ENCODE data around the gene SNRNP70.

Gene SNRNP70

DNA sequence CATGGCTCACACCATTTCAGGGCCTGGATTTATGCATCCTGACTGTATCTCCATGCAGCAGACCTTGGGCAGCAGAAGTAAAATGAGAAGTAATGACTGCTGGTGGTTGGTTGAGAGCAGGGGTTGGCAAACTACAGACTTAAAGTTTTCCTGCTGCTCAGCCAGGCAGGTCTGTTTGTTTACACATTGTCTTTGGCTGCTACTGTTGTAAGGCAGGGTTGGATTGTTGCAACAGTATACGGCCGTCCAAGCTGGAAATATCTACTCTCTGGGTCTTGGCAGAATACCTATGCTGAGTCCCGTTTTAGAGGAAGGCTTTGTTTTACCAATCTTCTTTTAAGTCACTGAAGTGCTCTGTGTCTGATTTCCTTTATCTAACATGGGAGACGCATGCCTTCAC is 13.5 kb downstream of the SNRNP70 start:
- in situ Hi-C loops (cut with HindIII; ENCODE audit: low sequenced_read_pairs) = no loop called here

DNA sequence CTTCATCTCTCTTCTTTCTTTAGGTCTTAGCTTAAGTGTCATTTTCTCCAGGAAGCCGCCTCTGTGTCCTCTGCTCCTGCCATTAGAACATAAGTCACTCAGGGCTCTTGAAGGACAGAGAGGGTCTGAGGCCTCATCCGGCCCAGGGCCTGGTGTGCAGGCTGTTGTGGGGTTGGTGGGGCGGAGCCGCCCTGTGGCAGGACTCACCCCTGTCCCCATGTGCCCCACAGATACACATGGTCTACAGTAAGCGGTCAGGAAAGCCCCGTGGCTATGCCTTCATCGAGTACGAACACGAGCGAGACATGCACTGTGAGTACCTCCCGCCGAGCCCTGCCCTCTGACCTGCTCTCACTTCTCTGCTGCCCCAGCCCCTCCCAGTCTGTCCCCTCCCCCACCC is 15.9 kb downstream of the SNRNP70 start:
- in situ Hi-C loops (cut with HindIII; ENCODE audit: low sequenced_read_pairs) = no loop called here

DNA sequence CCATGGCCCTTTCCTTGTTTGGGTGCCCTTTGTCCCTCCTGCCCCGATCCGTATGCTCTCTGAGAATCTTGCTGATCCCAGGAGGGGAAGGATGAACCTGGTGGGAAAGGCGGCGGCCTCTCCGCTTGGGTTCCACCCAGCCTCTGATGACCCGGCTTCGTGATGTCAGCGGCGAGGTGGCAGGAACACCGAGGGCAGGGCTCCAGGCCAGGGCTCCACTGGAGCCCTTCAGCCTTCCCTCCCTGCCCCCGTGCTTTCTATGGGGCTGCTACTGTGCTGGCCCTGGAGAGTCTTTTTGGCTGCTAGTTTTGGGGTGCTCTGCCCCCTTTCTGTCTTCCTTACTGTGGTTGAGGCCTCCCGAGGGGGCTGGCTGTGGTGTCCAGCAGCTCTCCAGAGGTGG is 17.1 kb downstream of the SNRNP70 start:
- in situ Hi-C loops (cut with HindIII; ENCODE audit: low sequenced_read_pairs) = no loop called here

DNA sequence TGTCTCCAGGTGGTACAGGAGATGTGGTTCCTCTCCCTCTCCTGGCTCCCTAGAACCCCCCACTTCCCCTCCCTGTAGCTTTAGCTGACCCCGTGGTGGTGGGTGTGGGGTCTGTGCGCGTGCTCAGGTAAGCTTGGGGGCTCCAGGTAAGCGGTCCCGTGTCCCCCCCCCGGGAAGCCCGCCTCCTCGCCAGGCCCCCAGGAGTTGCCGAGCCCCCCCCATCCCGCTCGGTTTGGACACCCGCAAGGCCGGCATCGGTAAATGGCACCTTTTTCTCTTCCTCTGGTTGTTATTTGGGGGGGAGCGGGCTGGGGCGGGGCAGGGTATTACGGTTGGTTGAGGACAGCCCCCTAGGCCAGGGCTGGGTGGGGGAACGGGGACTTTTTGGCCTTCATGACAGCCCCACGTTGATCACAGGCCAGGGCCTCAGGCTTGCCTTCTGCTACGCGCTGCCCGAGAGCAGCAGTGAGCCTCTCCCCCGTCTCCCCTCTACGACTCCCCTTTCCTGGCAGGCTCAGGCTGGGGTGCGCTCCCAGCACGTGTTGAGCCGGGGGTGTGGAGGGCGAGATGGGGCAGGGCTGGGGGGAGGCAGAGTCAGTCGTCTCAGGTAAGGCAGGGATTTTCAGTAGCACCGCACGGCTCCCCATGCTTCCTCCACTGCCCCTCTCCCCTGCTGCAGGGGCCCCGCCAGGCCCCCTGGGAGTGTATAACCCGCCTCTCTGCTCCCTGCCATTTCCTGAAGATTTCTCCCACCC is 18.3 kb downstream of the SNRNP70 start:
- in situ Hi-C loops (cut with HindIII; ENCODE audit: low sequenced_read_pairs) = no loop called here

DNA sequence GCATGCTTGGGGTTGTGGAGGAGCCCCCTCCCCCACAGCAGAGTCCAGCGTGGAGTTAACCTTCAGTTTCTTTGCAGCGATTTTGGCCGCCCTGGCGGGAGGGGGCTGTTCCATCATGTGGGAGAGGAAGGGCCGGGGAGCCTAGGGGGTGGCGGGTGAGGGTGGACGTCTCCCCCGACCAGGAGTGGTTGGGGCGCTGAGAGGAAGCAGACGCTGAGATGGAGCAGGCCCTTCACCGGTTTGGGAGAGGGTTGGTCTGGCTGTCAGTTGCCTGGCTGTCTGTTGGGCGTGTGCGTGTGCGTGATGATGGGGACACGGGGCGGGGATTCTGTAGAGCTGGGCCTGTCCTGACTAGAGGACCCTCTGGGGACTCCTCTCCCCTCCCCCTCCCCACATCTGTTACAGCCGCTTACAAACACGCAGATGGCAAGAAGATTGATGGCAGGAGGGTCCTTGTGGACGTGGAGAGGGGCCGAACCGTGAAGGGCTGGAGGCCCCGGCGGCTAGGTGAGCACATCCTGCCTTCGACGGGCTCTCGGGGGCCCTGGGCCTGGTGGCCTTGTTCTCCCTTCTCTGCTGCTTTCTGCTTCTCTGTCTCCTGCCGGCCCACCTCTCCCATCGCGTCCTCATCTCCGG is 19.1 kb downstream of the SNRNP70 start:
- in situ Hi-C loops (cut with HindIII; ENCODE audit: low sequenced_read_pairs) = no loop called here

DNA sequence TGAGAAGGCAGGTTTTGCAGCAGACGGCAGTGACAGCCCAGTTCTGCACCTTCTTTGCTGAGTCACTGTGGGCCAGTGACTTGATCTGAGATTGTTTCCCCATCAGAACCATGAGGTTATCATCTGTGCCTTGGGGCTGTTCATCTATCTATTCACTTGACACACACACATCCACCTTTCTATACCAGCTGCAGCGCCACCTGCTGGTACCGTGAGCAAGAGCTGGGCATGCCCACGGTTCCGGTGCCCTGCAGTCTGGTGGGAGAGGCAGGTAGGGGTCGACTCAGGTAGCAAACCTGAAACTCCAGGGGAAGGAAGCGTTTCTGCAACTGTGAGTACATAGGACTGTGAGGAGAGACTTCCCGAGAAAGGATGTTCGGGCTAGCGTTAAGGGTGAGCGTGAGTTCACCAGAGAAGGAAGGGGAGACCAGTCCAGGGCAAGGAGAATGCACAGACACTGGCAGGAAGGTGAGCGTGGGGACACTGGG is 21.4 kb downstream of the SNRNP70 start:
- in situ Hi-C loops (cut with HindIII; ENCODE audit: low sequenced_read_pairs) = no loop called here

DNA sequence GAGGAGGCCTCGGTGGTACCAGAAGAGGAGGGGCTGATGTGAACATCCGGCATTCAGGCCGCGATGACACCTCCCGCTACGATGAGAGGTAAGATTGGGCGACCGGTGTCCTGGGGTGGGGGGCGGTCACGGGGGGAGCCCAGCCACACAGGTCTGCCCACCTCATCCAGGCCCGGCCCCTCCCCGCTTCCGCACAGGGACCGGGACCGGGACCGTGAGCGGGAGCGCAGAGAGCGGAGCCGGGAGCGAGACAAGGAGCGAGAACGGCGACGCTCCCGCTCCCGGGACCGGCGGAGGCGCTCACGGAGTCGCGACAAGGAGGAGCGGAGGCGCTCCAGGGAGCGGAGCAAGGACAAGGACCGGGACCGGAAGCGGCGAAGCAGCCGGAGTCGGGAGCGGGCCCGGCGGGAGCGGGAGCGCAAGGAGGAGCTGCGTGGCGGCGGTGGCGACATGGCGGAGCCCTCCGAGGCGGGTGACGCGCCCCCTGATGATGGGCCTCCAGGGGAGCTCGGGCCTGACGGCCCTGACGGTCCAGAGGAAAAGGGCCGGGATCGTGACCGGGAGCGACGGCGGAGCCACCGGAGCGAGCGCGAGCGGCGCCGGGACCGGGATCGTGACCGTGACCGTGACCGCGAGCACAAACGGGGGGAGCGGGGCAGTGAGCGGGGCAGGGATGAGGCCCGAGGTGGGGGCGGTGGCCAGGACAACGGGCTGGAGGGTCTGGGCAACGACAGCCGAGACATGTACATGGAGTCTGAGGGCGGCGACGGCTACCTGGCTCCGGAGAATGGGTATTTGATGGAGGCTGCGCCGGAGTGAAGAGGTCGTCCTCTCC is 22.6 kb downstream of the SNRNP70 start:
- in situ Hi-C loops (cut with HindIII; ENCODE audit: low sequenced_read_pairs) = no loop called here

DNA sequence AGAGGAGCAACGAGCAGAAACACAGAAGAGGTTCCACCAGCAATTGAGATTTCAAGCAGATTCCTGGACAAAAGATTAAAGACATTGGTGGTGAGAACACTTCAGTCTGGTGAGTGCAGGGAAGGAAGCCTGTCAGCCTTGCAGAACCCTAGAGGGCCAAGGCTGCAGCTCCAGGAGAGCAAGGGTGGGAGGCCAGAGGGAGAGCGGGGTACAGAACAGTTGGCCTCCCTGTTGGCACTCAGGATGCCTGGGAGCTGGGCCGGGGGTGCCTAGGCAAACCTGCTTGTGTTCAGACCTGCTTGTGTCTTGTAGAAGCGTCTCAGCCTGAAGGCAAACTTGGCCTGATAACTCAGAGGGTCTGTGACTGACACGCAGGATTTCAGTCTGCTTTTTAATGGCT is 23.8 kb downstream of the SNRNP70 start:
- in situ Hi-C loops (cut with HindIII; ENCODE audit: low sequenced_read_pairs) = no loop called here

DNA sequence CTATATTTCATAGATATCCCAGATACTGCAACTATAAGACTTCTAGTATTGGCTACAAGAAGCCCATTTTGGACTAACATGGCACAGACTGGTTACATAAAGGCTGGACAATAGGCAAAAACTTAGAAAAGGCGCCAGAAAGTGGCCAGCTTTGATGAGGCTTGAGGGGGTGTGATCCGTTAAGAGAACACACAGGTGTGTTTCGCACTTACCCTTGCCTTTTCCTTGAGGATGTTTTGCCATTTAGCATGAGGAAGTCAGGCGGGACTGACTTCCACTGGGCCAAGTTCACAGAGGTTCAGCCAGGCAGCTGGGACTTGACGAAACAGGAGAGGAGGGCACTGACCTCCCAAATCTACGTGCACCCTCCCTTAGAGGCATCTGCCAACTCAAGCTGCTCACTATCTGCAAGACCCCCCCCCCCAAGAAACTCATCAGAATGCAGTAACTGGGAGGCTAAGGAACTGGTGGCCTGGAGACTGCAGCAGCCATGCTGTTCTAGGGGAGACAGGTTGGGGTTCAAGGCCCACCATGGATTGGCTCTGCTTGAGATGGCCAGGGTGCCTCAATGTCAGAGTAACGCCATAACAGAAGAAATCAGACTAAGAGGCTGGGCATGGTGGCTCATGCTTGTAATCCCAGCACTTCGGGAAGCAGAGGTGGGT is 24.4 kb downstream of the SNRNP70 start:
- in situ Hi-C loops (cut with HindIII; ENCODE audit: low sequenced_read_pairs) = no loop called here

DNA sequence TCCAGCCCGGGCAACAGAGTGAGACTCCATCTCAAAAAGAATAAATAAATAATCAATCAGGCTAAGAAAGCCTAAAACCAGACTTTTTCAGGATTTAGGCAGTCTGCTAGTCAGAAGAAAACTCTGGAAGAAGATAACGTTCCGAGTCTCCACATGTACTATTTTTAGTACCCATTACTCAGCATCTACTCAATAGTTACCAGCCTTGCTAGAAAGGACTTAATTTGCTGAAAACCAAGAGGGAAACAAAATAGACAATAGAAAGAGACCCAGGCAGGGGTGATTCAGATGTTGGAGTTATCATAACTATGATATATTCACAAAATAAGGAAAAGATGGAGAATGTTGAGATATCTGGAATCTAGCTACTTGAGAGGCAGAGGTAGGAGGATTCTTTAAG is 25.3 kb downstream of the SNRNP70 start:
- in situ Hi-C loops (cut with HindIII; ENCODE audit: low sequenced_read_pairs) = no loop called here

DNA sequence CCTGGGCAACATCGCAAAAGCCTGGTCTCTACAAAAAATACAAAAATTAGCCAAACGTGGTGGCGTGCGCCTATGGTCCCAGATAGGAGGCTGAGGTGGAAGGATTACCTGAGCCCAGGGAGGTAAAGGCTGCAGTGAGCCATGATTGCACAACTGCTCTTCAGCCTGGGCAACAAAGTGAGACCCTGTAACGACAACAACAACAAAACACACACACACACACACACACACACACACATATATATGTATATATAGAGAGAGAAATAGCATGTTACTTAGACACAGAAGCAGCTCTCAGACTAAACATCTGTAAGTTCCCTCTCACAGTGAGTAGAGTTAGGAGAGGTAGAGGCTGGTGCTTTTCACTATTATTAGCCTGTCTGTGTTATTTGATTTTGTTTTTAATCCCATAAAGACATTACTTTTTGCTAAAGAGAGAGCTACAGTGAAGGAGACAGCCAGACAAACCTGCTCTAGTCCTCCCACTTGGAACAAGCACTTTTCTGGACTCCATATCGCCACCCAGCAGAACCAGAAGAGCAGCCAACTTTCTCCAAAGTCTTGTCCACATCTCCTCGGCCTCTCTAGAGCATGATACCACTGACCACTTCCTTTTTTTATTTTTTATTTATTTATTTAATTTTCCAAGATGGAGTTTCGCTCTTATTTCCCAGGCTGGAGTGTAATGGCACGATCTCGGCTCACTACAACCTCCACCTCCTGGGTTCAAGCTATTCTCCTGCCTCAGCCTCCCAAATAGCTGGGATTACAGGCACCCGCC is 26.2 kb downstream of the SNRNP70 start:
- in situ Hi-C loops (cut with HindIII; ENCODE audit: low sequenced_read_pairs) = no loop called here

DNA sequence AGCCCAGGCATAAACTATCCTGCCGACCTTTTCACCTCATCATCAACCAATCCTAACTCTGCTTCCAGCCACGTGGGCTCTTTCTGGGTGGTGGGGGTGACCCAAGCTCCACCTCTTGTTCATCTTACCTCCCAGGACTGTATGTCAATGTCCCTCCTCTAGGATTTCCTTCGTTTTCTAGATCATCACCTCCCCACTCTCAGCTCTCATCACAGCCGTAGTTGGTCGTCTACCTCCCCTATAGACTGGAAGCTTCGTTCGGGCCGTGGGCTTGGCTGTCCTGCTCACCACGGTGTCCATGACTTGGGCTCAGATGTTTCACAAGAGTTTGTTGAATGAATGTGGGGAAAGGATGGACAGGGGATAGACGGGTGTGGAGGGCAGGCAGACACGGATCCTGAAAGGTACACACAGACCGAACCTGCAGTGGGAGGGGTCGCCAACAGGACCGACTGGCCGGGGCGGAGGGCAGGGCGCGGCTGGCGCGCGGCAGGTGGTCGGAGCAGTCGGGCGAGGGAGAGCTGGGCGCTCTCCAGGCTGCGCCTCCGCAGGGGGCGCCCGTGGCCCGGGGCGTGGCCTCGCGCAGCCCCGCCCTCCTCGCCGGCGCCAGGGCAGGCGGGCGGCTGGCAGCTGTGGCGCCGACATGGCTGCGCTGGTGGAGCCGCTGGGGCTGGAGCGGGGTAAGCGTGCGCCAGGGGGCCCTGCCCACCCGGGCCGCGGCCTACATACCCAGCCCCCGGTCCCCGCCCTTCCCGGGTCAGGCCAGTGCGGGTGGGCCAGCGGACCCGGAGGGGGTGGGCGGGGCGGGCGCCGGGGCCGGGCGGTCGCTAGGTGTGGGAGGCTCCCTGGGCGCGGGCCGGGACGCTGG is 28.7 kb downstream of the SNRNP70 start, which contains the start of gene LIN7B:
LIN7B (plus strand) TSS at position 609 of the 868 bp plus-strand sequence; CDS start at position 644, 35 bp downstream.
- in situ Hi-C loops (cut with HindIII; ENCODE audit: low sequenced_read_pairs) = no loop called here

DNA sequence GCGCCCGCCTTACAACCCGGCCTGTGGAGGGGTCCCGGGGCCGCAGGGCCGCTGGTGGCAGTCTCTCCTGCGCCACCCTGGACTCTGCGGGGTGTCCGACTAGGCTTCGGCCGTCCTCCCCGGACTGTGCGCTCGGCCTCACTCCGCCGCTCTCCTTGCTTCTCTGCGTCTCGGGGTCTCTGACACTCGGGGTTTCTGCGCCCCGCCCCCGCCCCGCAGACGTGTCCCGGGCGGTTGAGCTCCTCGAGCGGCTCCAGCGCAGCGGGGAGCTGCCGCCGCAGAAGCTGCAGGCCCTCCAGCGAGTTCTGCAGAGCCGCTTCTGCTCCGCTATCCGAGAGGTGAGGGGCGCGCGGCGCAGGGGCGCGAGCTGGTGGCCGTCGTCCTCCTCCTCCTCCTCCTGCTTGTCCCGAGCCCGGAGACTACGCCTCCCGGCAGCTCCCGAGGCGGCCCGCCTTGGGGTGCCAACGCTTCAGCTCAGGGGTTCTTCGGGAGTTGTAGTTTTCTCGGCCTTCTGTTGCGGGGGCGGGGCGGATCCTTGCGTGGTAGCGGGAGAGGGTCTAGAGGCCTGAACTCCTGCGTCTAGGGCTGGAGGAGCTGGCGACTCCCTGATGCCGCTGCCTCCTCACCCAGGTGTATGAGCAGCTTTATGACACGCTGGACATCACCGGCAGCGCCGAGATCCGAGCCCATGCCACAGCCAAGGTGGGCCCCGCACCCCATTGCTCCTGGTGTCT is 29.5 kb downstream of the SNRNP70 start:
- in situ Hi-C loops (cut with HindIII; ENCODE audit: low sequenced_read_pairs) = no loop called here

DNA sequence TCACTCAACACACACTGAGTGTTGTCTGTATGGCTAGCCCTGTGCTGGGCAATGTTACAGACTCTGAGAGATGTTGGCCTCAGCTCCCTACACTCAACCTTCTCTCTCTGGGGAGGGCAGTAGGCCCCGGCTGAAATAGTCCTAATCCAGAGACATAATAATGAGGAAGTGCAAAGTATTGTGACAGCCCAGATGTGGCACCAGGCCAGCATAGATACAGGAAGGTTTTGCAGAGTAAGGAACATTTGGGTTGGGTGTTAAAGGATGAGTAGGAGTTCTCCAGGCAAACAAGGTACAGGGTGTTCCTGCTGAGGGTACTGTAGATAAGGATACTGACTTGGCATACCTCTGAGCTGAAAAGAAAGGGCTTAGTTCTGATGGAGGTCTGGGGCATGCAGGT is 31.3 kb downstream of the SNRNP70 start:
- in situ Hi-C loops (cut with HindIII; ENCODE audit: low sequenced_read_pairs) = no loop called here

DNA sequence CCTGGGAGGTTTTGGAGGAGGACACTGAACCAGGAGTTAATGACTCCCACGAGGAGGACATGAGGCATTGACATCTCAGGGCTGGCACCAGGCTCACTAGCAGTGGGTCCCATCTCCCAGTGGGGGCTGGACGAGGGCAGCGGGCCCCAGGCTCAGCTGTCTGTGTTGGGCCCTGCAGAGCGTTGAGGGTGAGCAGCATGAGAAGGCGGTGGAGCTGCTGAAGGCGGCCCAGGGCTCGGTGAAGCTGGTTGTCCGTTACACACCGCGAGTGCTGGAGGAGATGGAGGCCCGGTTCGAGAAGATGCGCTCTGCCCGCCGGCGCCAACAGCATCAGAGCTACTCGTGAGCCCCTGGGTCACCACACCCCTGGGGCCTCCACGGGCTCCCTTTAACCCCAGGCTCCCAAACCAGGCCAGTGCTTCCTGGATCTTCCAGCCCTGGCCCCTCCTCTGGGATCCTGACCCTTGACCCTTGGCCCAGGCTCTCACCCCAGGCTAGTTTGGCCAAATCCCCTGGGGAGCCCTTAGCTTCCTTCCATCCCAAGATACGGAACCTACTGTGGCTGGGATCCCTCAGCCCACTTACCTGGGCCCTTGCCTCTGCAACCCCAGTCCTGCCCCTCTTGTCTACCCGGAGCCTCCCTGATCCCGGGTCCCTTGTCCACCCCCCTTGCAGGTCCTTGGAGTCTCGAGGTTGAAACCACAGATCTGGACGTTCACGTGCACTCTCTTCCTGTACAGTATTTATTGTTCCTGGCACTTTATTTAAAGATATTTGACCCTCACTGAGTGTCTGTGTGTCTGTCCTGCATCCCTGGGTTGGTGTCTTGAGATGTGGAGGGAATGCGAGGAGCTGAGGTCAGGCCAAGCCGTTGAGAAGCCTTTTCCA is 32.7 kb downstream of the SNRNP70 start:
- in situ Hi-C loops (cut with HindIII; ENCODE audit: low sequenced_read_pairs) = no loop called here

DNA sequence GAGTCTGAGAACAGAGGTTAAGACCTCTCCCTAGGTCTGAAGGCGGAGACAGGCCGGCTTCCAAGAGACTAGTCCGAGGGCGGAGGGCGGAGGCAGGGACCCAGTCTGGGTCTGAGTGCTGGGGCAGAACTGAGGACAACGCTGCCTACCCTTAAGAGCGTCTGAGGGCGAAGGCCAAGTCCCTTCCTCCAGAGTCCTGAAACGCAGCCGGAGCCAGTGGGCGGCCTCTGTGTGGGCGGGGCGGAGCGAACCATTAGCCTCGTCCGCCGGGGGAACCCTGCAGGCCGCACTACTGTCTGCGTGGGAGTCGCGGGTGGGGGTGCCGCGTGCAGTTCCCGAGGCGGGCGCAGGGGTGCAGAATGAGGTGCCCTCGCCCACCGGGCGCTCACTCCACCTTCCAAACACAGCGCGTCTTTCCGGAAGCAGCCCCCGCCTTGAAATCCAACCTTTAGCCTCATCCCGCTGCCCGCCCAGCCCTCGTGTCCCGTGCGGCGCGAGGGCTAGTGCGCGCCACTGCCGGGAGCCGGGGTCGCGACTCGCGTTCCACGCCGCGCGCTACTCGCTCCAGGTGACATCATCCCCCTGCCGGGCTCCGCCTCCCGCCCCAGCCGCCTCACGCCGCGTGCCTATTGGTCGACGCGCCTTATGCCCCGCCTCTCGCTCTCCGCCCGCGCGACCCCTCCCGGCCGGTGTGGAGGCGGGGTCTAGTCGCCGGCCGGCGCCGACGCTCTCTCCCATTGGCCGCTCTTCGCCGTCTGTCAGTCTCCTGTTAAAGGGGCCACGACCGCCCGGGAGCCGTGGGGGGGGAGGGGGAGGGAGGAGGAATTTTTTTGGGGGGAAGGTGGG is 33.5 kb downstream of the SNRNP70 start, which contains the start of gene C19orf73:
C19orf73 (minus strand) TSS at position 579 of the 846 bp plus-strand sequence; CDS start at position 458, 121 bp downstream.
- in situ Hi-C loops (cut with HindIII; ENCODE audit: low sequenced_read_pairs) = no loop called here

Measured in DLD1 (cell line).